Measurements from ENCODE around the gene TIPARP. TPM values are rescaled to one million over a fixed set of nuclear protein-coding genes. Genes with fewer than 3 reads are reported as not detected.

TIPARP gene
- total and polyA plus RNA-seq, 2 of the 8 experiments (the other 6 are each of a cell fraction or from before 2014, with no cell fraction given) = 1.6 to 5.8 TPM

- no peaks in the 10 kb centered on the region for H3K4me1 ChIP-seq (replicated peaks in 1 of 4; ENCODE audit: control insufficient read depth in 3 of 4, insufficient read depth in 4 of 4, low read length in 3 of 4)
- no peak overlapping the region for H4K91ac ChIP-seq (replicated peaks; ENCODE audit: insufficient read length, low read length)
- FAIRE-seq (no peak), DNase-seq (ENCODE audit: low read depth in 1 of 2, low spot score in 2 of 2) (no peak)
- H3K4me2 ChIP-seq (ENCODE audit: insufficient read depth in 1 of 2, low read depth in 2 of 2, low read length in 2 of 2) = no peak overlapping the region
- no peak overlapping the region for H2AFZ ChIP-seq (ENCODE audit: low read length)
- no peak overlapping the region for H3K18ac ChIP-seq (ENCODE audit: extremely low read depth, low read length)
- POLR2A ChIA-PET (ENCODE audit: partially characterized antibody) = no interaction called here
- no peak overlapping the region for H3K4ac ChIP-seq (replicated peaks; ENCODE audit: insufficient read length, low read depth, low read length)
- H2BK5ac ChIP-seq (ENCODE audit: low read depth, low read length) = no peak overlapping the region
- H3K56ac ChIP-seq (replicated peaks; ENCODE audit: insufficient read length, low read depth, low read length) = no peak overlapping the region
- H3K79me2 ChIP-seq (ENCODE audit: control insufficient read depth in 1 of 2, insufficient read depth in 2 of 2, low read length in 2 of 2) = no peaks in the 10 kb centered on the region
- no peak overlapping the region for H2BK120ac ChIP-seq (replicated peaks; ENCODE audit: low read depth, low read length)
- no peak for TF ChIP-seq ATF2 (IDR thresholded peaks at IDR 0.05; ENCODE audit: low read length)
- TF ChIP-seq CEBPB (IDR thresholded peaks at IDR 0.05; ENCODE audit: low read depth, low read length) = no peak
- TF ChIP-seq RAD21 (IDR thresholded peaks at IDR 0.05 in 1 of 2, conservative IDR thresholded peaks at IDR 0.05 in 1 of 2; ENCODE audit: low read depth in 2 of 2, low read length in 2 of 2) = no peak
- no peak for TF ChIP-seq ZNF274 (IDR thresholded peaks at IDR 0.05; ENCODE audit: borderline replicate concordance, extremely low read depth, low read length)
- TF ChIP-seq TAF7 (optimal IDR thresholded peaks at IDR 0.05; ENCODE audit: borderline replicate concordance, low read depth, low read length) = no peak
- TF ChIP-seq TEAD4 (IDR thresholded peaks at IDR 0.05; ENCODE audit: low read depth, low read length) = no peak
- no peak for TF ChIP-seq NANOG (IDR thresholded peaks at IDR 0.05; ENCODE audit: insufficient read depth, low read depth, low read length, poor library complexity, severe bottlenecking)
- TF ChIP-seq SRF (IDR thresholded peaks at IDR 0.05; ENCODE audit: low read depth, low read length) = no peak
- no peak for TF ChIP-seq BCL11A (IDR thresholded peaks at IDR 0.05; ENCODE audit: low read depth in 2 of 2, low read length in 2 of 2)
- no peaks in the 10 kb centered on the region for H3K9me3 ChIP-seq (ENCODE audit: insufficient read depth in 2 of 2, low read depth in 1 of 2, low read length in 1 of 2)
- H3K36me3 ChIP-seq (ENCODE audit: control insufficient read depth in 2 of 4, insufficient read depth in 4 of 4, low read length in 3 of 4) = no peaks in the 10 kb centered on the region
- H3K27me3 ChIP-seq (replicated peaks in 1 of 4; ENCODE audit: control insufficient read depth in 3 of 4, extremely low read depth in 1 of 4, insufficient read depth in 3 of 4, low read length in 3 of 4) = no peaks in the 10 kb centered on the region
- no peaks in the 10 kb centered on the region for H4K20me1 ChIP-seq (replicated peaks in 1 of 2; ENCODE audit: control insufficient read depth in 1 of 2, insufficient read depth in 2 of 2, low read length in 2 of 2)
- no peak overlapping the region for H4K5ac ChIP-seq (ENCODE audit: insufficient read length, low read depth, low read length)
- CTCF ChIA-PET (ENCODE audit: partially characterized antibody) = interaction anchor here (1.5 kb wide), 1 partner anchor 14 kb away, joined by 5 read pairs; no protein-coding TSS in a partner anchor
- no peak overlapping the region for H3K27ac ChIP-seq (ENCODE audit: low read depth, low read length)
- H3K23ac ChIP-seq (ENCODE audit: insufficient read length) = no peak overlapping the region
- H2BK20ac ChIP-seq (ENCODE audit: low read length) = no peak overlapping the region
- H4K8ac ChIP-seq (ENCODE audit: extremely low read depth, insufficient read depth, low read length) = no peak overlapping the region
- H3K14ac ChIP-seq (ENCODE audit: insufficient read length) = no peak overlapping the region
- no peak overlapping the region for H2AK5ac ChIP-seq (ENCODE audit: low read depth, low read length)
- no peaks in the 10 kb centered on the region for H3K23me2 ChIP-seq (ENCODE audit: low read depth, low read length)
- H2BK15ac ChIP-seq (ENCODE audit: low read length) = no peak overlapping the region
- no peak overlapping the region for H3K9ac ChIP-seq (replicated peaks in 1 of 4; ENCODE audit: extremely low read depth in 1 of 4, low read depth in 3 of 4, low read length in 3 of 4)
- no peak overlapping the region for H3K4me3 ChIP-seq (ENCODE audit: extremely low read depth in 1 of 4, insufficient read depth in 2 of 4, low read depth in 3 of 4, low read length in 4 of 4)
- no peaks in the 10 kb centered on the region for H3K79me1 ChIP-seq (ENCODE audit: low read depth, low read length)
- no peak overlapping the region for H2BK12ac ChIP-seq (ENCODE audit: low read depth, low read length)
These were observed 15.1 kb upstream of the TIPARP start for GRCh38 chr3:156659260-156659659.
